ENCODE data around the gene SKOR2.

GRCh38 chr18:47251289-47252120 is at the start of gene SKOR2:
- TF ChIP-seq CTCF (IDR thresholded peaks at IDR 0.05; ENCODE audit: low read length) (no peak), EZH2phosphoT487 (IDR thresholded peaks at IDR 0.05; ENCODE audit: low read length) (no peak), EZH2 (optimal IDR thresholded peaks at IDR 0.05; ENCODE audit: low read depth, low read length) (no peak)

All from MM.1S (cell line).